Measurements from ENCODE around the gene CAMK4.

- TF ChIP-seq SP1 (CRISPR knock-in tag; conservative IDR thresholded peaks at IDR 0.05) = no peak
- TF ChIP-seq NFYB (CRISPR knock-in tag; conservative IDR thresholded peaks at IDR 0.05; ENCODE audit: low read depth) = no peak
- no peak for TF ChIP-seq JUN (CRISPR knock-in tag; IDR thresholded peaks at IDR 0.05)
- no peak for TF ChIP-seq PREB (CRISPR knock-in tag; IDR thresholded peaks at IDR 0.05; ENCODE audit: borderline replicate concordance)
- no peak for TF ChIP-seq E2F5 (CRISPR knock-in tag; IDR thresholded peaks at IDR 0.05)
- no peak for TF ChIP-seq CTCF (IDR thresholded peaks at IDR 0.05)
- TF ChIP-seq ZSCAN18 (CRISPR knock-in tag; IDR thresholded peaks at IDR 0.05) = no peak
- no peak for TF ChIP-seq FOXJ3 (CRISPR knock-in tag; IDR thresholded peaks at IDR 0.05; ENCODE audit: borderline replicate concordance)
- TF ChIP-seq ZNF396 (CRISPR knock-in tag; IDR thresholded peaks at IDR 0.05; ENCODE audit: borderline replicate concordance) = no peak
- no peak for TF ChIP-seq ZNF219 (CRISPR knock-in tag; IDR thresholded peaks at IDR 0.05; ENCODE audit: borderline replicate concordance)
- TF ChIP-seq ATF3 (CRISPR knock-in tag; conservative IDR thresholded peaks at IDR 0.05) = no peak
- TF ChIP-seq TCF7 (CRISPR knock-in tag; IDR thresholded peaks at IDR 0.05; ENCODE audit: low read depth) = no peak
- TF ChIP-seq ZNF512 (CRISPR knock-in tag; IDR thresholded peaks at IDR 0.05; ENCODE audit: borderline replicate concordance) = no peak
- TF ChIP-seq STAT6 (CRISPR knock-in tag; conservative IDR thresholded peaks at IDR 0.05; ENCODE audit: low read depth) = no peak
Measured at GRCh38 chr5:111295649-111296048, 71.5 kb downstream of the CAMK4 start.
